Activated CD4-positive, CD25-positive, alpha-beta regulatory T cell treated with anti-CD3 and anti-CD28 coated beads, Interleukin-2, amount 50 U/mL, for 24 hours (primary cell): Measurements from ENCODE around the gene ERI3.

Source experiments
- ATAC-seq, 2 donors: fragments of 150-1000 bp; cut with Tn5 transposase; one replicate each; pipeline ENCODE4 v1.10.0; 2021; ENCODE audit warnings: mild to moderate bottlenecking in 1 of 2, moderate library complexity in 1 of 2

The ERI3 gene

DNA sequence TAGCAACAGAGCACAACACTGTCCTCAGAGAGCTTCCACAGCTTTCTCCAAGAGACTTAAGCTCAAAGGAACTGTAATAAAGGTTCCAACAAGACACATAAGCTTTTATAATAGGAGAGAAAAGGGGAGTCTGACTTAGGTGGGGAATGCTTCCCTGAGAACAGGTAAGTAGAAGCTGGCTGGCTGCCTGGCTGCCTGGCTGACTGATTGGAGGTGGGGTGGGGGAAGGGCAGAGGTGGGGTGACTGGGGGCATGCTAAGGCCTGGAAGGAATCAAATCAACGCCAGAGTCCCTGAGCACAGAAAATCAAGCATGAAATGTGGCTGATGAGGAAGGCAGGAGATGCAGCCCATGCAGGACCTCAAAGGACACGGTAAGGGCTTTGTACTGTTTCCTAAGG, 96.0 kb downstream of the ERI3 start:
- ATAC-seq = no peak

DNA sequence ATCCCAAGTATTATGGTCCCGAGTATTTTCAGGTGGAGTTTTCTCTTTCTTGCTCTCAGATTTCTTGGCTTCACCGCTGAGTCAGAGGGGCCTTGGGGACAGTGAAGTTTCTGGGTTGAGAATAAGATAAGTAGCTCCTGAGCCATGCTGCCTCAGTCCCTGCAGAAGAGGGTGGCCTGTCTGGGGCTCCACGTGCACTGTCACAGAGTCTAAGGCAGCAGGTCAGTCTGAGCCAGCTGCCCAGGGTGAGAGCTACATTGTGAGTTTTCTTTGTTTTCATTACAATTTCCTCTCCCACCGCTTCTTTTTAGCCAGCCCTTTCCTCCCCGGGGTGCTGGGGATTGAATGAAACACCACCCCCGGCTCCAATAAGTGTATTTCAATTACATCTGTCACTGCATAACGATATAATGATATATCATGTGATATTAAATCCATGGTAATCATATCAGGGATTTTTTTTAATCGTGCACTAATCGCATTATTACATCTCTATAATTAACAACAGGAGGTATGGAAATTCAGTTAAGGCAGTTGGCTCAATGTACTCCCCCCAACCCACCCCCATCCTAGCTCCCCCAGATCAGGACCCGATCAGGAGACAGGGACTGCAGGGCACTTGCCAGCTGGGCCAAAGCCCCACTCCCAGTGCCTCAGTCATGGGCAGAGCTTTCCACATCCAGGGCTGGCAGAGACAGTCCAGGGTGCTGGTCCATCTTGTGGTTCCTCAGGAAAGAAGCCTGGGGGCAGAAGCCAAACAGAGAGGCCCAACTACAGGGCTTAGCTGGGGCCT, 98.1 kb downstream of the ERI3 start:
- no peak for ATAC-seq

DNA sequence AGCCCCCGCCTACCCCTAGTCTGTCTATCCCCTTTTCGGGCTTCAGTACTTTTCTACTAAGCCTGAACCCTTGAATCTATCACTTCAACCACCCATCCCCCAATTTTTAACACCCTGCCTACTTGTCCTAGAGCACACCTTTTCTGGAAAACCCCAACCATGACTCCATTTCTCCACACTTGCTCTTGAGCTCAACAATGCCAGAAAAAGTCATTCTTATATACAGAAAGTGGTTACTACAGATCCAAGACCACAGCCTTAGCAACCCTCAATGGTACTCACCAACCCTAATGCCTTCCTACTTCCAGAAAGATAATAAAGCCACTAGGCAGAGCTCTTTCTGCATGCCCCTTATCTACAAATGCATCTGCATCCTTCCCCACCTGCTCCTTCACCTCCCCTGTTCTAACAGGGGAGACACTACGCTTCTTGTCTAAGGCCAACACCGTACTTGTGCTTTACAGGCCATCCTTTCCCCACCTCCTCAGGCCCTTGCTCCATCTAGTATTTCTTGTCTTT, 100.6 kb downstream of the ERI3 start:
- peak; percentile 56 to 69 for ATAC-seq

DNA sequence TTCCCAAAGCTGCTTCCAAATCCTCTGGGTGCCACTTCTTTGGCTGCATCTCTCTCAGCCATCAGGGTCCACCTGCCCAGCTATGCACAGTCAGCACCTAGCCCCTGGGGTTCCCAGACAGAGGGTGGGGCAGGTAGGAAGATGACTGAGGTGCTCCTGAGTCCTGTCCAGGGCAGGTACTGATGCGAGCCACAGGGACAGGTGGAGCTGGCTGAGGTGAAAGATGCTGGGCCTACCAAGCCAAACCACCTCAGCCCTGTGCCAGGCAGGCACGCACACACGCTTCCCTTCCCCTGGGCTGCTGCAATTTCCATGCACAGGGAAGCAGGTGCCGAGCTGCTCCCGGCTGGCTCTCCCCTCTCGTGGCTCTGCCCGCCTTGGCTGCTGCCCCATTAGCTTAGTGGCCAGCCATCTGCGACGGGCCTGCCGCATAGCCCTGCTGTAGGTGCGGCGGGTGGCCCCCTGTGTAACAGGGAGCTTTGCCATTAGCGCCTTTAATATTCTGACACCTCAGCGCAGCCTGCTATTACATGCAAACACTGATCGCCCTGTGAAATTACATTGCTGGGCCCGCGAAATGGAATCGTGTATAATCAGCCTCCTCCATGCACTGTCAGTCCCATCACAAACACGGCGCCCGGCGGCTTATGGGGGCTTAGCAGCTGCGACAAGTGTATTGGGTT, 102.9 kb downstream of the ERI3 start:
- ATAC-seq = no peak

DNA sequence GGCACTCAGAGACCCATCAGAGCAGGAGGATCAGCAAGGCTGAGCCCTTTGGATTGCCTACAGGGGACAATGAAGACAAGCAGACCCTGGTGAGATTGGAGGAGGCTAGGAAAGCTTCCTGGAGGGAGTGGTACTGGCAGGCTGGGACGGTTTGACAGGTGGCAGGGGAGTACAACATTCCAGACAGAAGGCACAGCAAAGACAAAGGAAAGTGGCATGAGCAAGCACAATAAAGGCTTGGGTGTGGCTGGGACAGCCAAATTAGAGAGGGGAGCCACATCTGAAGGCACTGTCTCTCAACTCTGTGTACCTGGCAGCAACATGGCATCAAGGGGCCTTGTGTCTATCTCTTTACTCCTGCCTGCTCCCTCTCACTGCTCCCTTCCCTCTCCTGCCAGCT, 103.6 kb downstream of the ERI3 start:
- no peak for ATAC-seq

DNA sequence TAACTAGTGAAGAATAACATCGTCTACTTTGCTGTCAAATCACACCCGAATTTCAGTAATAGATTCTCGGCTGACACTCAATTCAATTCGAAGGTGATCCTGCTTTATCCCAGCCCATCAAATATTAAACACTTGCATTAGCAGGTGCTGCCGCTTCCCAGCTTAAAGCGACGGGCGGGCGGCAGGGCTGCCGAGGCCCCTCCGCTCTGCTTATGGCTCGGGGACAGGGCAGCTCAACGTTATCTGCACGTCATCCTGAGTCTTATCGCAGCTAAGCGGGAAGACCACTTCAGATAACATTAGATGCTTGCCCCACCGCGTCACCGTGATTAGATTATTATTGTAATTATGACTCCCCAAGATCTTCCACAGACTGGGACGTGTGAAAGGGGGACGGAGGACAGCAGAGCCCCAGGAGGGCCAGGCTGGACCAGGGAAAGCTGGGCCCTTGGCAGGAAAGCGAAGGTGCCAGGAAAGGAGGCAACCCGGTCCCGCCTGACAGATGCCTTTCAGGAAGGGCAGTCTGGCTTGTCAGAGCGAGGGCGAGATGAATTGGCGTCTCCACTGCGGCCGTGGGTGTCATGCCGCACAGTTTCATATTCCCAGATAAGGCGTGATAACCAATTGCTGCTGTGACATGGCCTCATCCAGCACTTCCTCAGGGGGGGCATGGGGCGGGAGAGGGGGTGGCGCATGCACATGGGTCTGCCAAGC, 104.8 kb downstream of the ERI3 start:
- ATAC-seq = no peak

DNA sequence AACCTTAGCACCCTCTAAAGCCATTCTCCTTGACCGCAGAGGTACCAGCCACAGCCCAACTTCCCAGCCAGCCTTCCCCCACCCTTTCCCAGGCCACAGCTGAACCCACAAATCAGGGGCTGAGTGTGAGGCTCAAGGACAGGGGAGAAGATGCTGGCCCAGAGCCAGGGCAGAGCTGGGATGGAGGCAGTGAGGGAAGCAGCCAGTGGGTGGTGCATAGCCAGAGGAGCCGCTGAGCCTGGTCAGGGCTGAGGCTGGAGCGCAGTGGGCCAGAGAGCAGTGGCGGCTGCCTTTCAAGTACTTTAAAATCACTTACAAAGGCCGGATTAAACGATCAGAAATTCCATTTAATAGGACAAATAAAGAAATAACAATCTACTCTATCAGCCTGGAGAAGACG, 105.5 kb downstream of the ERI3 start:
- no peak for ATAC-seq

DNA sequence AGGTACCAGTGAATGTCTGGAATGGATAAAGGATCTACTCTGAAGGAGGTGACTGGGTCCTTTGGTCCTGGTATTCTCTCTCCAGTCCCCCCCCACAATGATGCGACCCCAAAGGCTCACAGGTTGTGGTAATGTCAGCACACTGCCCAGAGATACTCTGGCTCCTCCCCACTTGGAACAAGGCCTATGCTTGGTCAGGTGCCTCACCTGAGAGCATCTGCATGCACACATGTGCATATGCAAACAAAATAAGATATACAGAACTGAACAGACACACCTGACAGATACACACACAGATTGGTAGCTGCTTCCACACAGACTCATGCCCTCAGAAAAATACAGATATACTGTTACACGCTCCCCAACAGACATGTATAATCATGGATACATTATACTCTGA, 108.3 kb downstream of the ERI3 start:
- no peak for ATAC-seq

DNA sequence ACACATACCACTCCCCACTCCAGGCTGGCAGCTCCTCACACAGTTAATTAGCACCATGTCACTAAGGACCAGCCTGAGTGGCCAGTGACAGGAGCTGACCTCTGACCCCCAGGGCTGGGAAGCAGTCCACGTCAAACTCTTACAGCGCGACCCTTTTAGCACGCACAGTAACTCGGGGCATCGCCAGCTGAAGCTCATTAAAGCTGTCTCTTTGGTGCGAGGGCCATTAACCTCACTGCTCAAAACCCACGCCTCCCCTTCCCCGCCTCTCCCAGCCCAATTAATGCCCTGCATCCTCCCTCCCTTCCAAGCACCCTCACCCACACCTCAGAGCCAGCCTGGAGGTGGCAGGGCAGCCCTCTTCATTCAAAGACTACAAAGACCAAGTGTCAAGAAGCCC, 110.1 kb downstream of the ERI3 start:
- ATAC-seq = no peak

DNA sequence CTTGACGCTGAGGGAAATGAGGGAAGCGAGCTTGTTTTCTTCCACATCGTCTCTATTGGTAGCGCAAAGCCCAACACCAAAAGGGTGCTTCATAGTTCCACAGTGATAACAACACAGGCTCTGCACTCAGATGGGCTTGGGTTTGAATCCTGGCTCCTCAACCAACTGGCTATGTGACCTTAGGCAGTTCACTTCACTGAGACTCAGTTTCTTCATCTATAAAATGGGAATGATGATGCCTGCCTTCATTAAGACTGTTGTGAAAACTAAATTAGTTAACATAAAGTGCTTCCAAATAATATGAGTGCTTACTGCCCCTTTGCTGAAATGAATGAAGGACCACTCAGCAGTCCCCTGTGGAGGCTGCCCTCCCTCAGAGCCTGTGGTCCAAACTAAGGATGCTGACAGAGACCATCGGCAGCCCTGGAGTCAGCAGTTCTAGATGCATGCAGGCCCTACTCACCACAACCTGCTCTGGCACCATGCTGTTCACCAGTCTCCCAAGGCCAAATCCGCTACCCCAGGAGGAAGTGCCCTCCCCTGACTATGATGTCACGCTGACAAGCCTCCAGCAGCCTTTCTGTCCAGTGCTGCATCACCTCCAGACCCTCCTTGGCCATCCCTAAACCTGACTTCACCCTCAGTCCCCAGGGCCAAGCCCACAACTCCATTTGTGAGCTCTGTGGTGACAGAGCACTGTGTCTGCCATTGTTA, 111.1 kb downstream of the ERI3 start:
- no peak for ATAC-seq

DNA sequence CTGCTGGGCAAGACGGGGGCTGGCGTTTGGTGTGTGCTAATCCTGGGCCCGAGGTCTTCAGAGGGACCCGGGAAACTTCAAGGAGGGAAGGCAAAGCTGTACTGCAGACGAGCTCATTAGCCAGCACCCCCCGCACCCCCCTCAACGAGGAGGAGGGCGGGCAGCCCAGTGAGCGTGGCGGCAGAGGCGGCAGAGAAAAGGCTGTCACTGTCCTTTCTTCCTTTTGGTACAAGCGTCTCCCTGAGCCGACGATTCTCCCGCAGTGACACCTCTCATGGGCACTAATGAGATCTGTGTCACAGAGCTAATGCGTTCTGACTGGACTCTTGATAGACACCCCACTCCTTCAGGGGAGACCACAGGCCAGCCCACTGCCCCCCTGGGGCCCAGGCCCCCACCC, 112.3 kb downstream of the ERI3 start:
- no peak for ATAC-seq

DNA sequence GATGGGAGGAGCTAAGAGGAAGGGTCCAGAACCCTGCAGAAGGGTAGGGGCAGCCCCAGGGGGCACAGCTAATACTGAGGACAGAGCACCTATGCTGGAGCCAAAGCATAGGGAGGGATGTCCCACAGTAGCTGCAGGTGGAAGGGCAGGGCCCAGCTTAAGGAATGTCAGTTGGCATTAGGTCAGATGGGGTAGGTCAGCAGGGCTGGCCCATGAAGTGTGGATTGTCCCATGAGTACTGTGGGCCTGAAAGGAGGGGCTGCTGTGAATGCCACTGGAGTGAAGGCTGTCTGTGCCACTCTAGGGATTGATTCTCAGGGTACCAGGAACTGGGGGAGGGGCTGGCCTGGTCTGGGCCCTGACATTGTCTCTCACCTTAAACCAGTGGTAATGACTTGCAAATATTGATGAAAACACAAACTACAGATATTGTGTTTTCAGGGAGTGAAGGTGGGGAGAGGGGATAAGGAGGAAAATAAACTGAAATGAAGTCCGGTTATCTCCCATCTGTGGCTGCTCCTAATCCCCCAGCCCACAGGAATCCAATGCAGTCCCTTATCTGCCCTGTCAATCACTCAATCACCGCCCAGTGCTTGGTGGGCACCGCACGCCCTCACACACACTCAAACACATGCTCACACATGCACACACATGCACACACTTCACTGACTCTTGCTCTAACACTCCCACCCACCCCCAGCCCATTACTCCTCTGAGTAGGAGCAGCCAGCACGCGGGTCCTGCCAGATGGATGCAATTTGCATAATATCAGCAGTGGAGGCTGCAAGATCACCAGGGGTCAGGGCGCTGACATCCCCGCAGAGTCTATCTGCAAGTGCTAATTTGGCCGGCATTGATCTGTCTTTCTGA, 114.0 kb downstream of the ERI3 start:
- ATAC-seq = no peak

DNA sequence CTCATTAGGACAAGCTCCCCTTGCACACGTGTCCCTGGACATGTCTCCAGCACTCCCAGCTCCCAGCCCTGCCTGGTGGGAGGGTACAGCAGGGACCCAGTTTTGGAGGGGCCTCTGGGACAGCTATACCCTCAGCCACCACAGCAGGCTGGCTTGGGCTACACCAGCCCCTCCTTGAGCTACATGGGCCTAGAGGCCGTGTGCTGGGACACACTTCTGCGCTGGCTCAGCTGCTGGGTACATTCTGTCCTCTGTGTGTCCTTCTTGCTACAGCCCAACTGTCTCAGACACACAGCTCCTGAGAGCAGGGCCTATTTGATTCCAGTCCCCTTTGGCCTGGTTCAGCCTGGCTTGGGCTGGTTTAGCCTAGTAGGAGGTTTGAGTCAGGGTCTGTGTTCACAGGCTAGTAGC, 115.1 kb downstream of the ERI3 start:
- ATAC-seq = no peak

DNA sequence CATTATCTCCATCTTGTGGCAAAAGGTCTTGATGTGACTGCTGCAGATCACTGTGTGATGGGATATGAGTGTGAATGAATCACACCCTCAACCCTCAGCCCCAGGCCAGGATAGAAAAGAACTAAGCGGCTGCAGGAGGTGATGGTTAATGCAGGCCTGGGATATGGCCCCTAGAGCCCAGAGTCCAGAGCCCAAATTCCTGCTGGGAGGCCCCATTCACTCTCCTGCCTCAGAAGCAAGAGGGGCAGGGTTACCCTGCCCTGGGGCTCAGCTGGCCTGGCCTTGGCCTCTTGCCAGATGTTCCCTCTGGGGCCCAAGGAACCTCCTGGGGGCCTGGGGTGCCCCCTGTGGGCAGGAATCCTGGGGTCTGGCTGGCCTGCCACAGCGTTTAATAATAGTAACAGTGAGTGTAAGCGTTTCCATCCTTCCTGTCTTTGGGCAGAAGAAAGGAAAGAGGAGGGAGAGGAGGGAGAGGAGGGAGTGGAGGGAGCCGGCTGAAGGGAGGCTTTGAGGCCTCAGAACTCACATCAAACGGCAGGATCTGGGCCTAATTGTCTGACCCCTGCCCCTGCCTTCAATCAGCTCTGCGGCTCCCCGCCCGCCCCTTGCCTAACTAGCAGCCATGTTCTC, 115.6 kb downstream of the ERI3 start:
- ATAC-seq = no peak

DNA sequence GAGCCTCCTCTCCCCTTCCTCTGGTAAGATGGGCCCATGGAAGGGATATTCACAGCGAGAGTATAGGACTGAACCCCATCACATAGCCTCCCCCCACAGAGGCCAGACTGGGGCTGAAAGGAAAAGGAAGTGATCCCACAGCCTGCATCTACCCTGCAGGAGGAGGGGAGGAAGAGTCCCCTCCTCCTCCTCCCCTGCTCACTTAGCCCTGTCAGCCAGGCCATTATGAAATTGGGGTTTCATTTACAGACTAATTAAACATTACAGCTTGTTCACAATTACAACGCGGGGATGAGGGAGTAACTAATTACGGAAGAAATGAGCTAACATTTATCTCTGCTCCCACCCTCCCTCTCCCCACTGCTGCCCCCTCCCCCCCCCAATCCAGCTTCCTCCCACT, 116.4 kb downstream of the ERI3 start:
- no peak for ATAC-seq

DNA sequence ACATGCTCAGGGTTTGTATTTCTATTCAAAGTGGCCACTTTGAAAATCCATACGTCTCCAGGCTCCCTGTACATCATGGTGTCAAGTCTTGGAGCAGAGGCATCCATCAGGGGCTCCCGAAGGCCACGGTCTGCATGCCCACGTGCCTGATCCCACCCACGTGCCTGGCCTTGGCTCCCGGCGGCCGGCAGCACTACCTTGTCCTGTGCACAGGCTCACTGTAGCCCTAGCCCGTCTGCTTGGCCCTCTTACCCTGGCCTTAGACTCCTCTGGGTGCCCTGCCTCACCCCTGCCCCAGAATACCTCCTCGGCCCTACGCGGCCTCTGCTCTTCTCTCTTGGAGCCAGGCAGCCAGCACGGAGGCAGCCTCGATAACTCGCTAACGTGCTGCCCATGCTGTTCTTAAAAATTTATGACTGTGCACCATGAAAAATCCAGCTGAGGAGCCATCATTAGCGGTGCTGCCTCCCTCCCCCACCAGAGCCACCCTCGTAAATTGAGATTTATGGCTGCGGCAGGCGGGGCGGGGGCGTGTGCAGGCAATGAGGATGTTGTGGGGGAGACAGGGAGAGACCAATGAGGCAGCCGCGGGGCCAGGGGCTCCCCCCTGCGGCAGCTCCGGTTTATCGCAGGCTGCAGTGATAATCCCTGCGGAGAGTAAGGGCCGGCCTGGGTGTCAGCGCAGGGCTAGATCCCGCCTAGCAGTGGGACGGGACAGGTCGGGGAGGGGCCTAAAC, 117.2 kb downstream of the ERI3 start:
- ATAC-seq = peak; percentile 44 to 56

DNA sequence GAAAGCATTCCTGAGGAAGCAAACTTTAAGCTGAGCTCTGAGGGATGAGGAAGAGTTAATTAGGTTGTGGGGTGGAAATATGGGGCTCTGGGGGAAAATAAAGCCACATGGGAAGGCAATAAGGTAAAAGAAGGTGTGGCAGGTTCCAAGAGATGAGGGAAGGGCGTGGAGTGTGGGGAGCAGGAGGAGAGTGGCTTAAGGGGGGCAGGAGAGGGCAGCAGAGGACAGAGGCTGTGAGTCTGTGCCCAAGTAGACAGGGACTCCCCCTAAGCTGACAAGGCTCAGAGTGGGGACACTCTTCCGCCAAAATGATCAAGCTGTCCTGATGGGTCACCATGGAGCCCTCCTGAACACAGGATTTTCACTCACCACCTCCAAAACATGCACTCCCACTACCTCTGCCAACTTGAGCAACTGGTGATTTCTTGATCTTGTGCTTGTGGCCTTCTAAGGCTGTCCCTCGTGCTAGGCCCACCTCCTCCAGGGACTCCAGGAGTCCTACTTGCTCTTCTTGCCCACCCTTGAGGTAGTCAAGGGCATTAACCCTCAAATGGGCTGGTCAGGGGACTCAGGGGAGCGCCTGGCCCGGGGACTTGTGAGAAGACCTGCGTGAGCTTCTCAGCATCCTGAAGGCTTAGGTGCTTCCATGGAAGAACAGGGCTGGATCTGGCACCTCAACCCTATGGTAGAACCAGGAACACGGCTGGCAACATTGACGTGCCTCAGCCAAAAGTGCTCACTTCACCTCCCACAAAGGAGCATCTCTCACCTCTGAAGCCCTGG, 118.4 kb downstream of the ERI3 start:
- no peak for ATAC-seq

DNA sequence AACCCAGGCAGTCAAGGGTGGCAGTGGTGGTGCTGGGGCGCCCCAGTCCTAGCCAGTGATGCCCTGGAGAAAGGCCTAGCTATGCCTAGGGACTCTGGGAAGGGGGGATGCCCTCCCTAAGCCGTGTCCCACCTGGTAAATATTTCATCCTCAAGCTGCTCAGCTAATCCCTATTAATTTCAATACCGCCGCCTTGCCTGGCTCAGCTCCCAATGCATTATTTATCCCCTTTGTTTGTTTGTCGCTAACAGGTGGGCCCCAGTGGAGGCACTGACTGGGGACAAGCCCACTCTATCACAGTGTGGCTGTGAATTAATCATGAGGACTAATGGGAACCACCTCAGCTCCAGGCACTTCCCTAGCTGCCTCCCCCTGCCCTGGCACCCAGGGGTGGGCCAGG, 119.2 kb downstream of the ERI3 start:
- no peak for ATAC-seq

DNA sequence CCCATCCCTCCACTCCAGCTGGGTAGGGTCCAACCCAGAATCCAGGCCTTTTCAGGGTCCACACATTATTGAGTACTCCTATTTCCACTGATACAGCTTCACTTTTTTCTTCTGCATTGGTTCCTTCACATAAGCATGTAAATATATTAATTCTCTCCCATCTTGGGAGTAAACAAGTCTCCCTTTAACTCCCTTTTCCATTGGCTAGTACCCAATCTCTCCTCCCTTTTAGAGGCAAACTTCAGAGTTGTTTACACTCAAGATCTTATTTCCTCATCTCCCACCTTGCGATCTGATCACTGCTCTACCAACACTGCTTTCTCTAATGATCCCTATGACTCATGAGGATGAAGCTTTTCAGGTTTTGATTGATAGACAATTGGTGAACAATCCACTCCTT, 121.5 kb downstream of the ERI3 start:
- no peak for ATAC-seq

DNA sequence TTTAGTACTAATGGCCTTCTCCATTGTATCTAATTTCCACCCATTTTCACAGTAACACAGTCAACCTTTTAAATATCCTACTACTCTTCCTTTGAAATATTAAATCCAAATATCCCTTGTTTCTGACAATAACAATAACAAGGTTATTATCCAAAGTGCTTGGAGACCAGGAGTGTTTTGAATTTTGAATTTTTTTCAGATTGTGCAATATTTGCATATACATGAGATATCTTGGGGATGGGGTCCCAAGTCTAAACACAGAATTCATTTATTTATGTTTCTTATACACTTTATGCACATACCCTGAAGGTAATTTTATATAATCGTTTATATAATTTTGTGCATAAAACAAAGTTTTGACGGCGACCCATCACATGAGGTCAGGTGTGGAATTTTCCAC, 124.3 kb downstream of the ERI3 start:
- ATAC-seq = no peak
